ENCODE measurements around the gene DNAH10.

Gene DNAH10

GRCh38 chr12:123944696-123945095 is 182.6 kb downstream of the DNAH10 start:
- TF ChIP-seq EGR1 (IDR thresholded peaks at IDR 0.05) (no peak), RAD21 (IDR thresholded peaks at IDR 0.05; ENCODE audit: low read depth) (no peak), TAF1 (IDR thresholded peaks at IDR 0.05; ENCODE audit: low read depth) (no peak), TEAD4 (IDR thresholded peaks at IDR 0.05) (no peak), TCF12 (IDR thresholded peaks at IDR 0.05; ENCODE audit: low read depth) (no peak), FOXM1 (IDR thresholded peaks at IDR 0.05; ENCODE audit: borderline replicate concordance, low read depth) (no peak), YY1 (IDR thresholded peaks at IDR 0.05; ENCODE audit: low read depth) (no peak), CREB1 (IDR thresholded peaks at IDR 0.05; ENCODE audit: low read depth) (no peak), EP300 (IDR thresholded peaks at IDR 0.05; ENCODE audit: borderline replicate concordance) (no peak), CEBPB (IDR thresholded peaks at IDR 0.05) (no peak), USF1 (IDR thresholded peaks at IDR 0.05) (no peak), NFIC (IDR thresholded peaks at IDR 0.05) (no peak), REST (IDR thresholded peaks at IDR 0.05; ENCODE audit: low read depth) (no peak), MAX (IDR thresholded peaks at IDR 0.05) (no peak), ZBTB7A (IDR thresholded peaks at IDR 0.05; ENCODE audit: low read depth) (no peak)

GRCh38 chr12:123945287-123946151 is 183.4 kb downstream of the DNAH10 start:
- TF ChIP-seq TAF1 (IDR thresholded peaks at IDR 0.05; ENCODE audit: low read depth), result no peak
- TF ChIP-seq REST (IDR thresholded peaks at IDR 0.05; ENCODE audit: low read depth), result no peak
- TF ChIP-seq USF1 (IDR thresholded peaks at IDR 0.05), result no peak
- no peak for TF ChIP-seq NFIC (IDR thresholded peaks at IDR 0.05)
- TF ChIP-seq TCF12 (IDR thresholded peaks at IDR 0.05; ENCODE audit: low read depth), result no peak
- no peak for TF ChIP-seq EGR1 (IDR thresholded peaks at IDR 0.05)

- TF ChIP-seq USF1 (IDR thresholded peaks at IDR 0.05), result no peak
- no peak for TF ChIP-seq TEAD4 (IDR thresholded peaks at IDR 0.05)
- no peak for TF ChIP-seq MAX (IDR thresholded peaks at IDR 0.05)
- no peak for TF ChIP-seq TCF12 (IDR thresholded peaks at IDR 0.05; ENCODE audit: low read depth)
- no peak for TF ChIP-seq CREB1 (IDR thresholded peaks at IDR 0.05; ENCODE audit: low read depth)
- no peak for TF ChIP-seq ZBTB7A (IDR thresholded peaks at IDR 0.05; ENCODE audit: low read depth)
- TF ChIP-seq NFIC (IDR thresholded peaks at IDR 0.05), result no peak
- TF ChIP-seq TAF1 (IDR thresholded peaks at IDR 0.05; ENCODE audit: low read depth), result no peak
- TF ChIP-seq CEBPB (IDR thresholded peaks at IDR 0.05), result no peak
- TF ChIP-seq EGR1 (IDR thresholded peaks at IDR 0.05), result no peak
- TF ChIP-seq EP300 (IDR thresholded peaks at IDR 0.05; ENCODE audit: borderline replicate concordance), result no peak
- no peak for TF ChIP-seq FOXM1 (IDR thresholded peaks at IDR 0.05; ENCODE audit: borderline replicate concordance, low read depth)
- TF ChIP-seq RAD21 (IDR thresholded peaks at IDR 0.05; ENCODE audit: low read depth), result no peak
- no peak for TF ChIP-seq REST (IDR thresholded peaks at IDR 0.05; ENCODE audit: low read depth)
- no peak for TF ChIP-seq YY1 (IDR thresholded peaks at IDR 0.05; ENCODE audit: low read depth)
These were observed 184.0 kb downstream of the DNAH10 start for GRCh38 chr12:123946152-123946515.

- TF ChIP-seq MAX (IDR thresholded peaks at IDR 0.05) (no peak), CREB1 (IDR thresholded peaks at IDR 0.05; ENCODE audit: low read depth) (no peak), NFIC (IDR thresholded peaks at IDR 0.05) (no peak), REST (IDR thresholded peaks at IDR 0.05; ENCODE audit: low read depth) (no peak), RAD21 (IDR thresholded peaks at IDR 0.05; ENCODE audit: low read depth) (no peak), YY1 (IDR thresholded peaks at IDR 0.05; ENCODE audit: low read depth) (no peak), FOXM1 (IDR thresholded peaks at IDR 0.05; ENCODE audit: borderline replicate concordance, low read depth) (no peak), TCF12 (IDR thresholded peaks at IDR 0.05; ENCODE audit: low read depth) (no peak), ZBTB7A (IDR thresholded peaks at IDR 0.05; ENCODE audit: low read depth) (no peak), EP300 (IDR thresholded peaks at IDR 0.05; ENCODE audit: borderline replicate concordance) (no peak), EGR1 (IDR thresholded peaks at IDR 0.05) (no peak), CEBPB (IDR thresholded peaks at IDR 0.05) (no peak), TEAD4 (IDR thresholded peaks at IDR 0.05) (no peak), TAF1 (IDR thresholded peaks at IDR 0.05; ENCODE audit: low read depth) (no peak), USF1 (IDR thresholded peaks at IDR 0.05) (no peak)
These were observed 186.3 kb downstream of the DNAH10 start for GRCh38 chr12:123948401-123948795.

Data from Ishikawa (cell line).